K562 (cell line): ENCODE results near the gene ANP32B. TPM values are rescaled to one million over a fixed set of nuclear protein-coding genes. Genes with fewer than 3 reads are reported as not detected.

Source experiments
- CC2D1A ChIP-seq: fragments of 450-650 bp; IDR thresholded peaks from 2 replicates; pipeline ENCODE4 v1.6.1; 2017; ENCODE audit warnings: mild to moderate bottlenecking
- ETS1 ChIP-seq: conservative IDR thresholded peaks from 2 replicates; pipeline ENCODE4 v1.6.1; 2011; ENCODE audit warnings: low read depth, mild to moderate bottlenecking, low read length; ENCODE audit not compliant: control insufficient read depth
- FOXJ2 ChIP-seq: fragments of 200-800 bp; sonication (Bioruptor generic); IDR thresholded peaks from 2 replicates; pipeline ENCODE4 v1.6.1; 2016; ENCODE audit warnings: missing genetic modification characterization, missing compliant biosample characterization
- FOXK2 ChIP-seq, 2 experiments: fragments of 450-650 bp; IDR thresholded peaks in 1 of 2; conservative IDR thresholded peaks in 1 of 2; 2 replicates each; pipeline ENCODE4 v1.6.1; 2016; ENCODE audit warnings: low read depth in 2 of 2, mild to moderate bottlenecking in 1 of 2
- GMEB1 ChIP-seq: fragments of 250-450 bp; sonication (Bioruptor Pico); IDR thresholded peaks from 2 replicates; pipeline ENCODE4 v1.4.0; 2020; ENCODE audit warnings: mild to moderate bottlenecking
- HDAC1 ChIP-seq, 2 experiments: fragments of 450-650 bp; IDR thresholded peaks; 2 replicates each; pipeline ENCODE4 v1.6.1; 2016 to 2017; ENCODE audit warnings: inconsistent platforms in 1 of 2, mild to moderate bottlenecking in 1 of 2, moderate library complexity in 1 of 2
- NCOA1 ChIP-seq: fragments of 450-650 bp; IDR thresholded peaks from 2 replicates; pipeline ENCODE4 v1.6.1; 2016; ENCODE audit warnings: low read depth
- NCOA6 ChIP-seq: fragments of 450-650 bp; IDR thresholded peaks from 2 replicates; pipeline ENCODE4 v1.6.1; 2017; ENCODE audit warnings: mild to moderate bottlenecking
- NFRKB ChIP-seq: fragments of 450-650 bp; IDR thresholded peaks from 2 replicates; pipeline ENCODE4 v1.6.1; 2016; ENCODE audit warnings: low read depth
- RREB1 ChIP-seq: fragments of 250-450 bp; sonication (Bioruptor Pico); IDR thresholded peaks from 2 replicates; pipeline ENCODE4 v1.4.0; 2020
- SIN3A ChIP-seq, 2 experiments: fragments of 150-350 bp in 1 of 2; IDR thresholded peaks; 2 replicates each; pipeline ENCODE4 v1.6.1; 2011 to 2016; ENCODE audit warnings: borderline replicate concordance in 2 of 2, low read depth in 2 of 2, low read length in 2 of 2, mild to moderate bottlenecking in 2 of 2, moderate library complexity in 2 of 2; ENCODE audit not compliant: control insufficient read depth in 1 of 2
- SMARCA5 ChIP-seq: fragments of 450-650 bp; IDR thresholded peaks from 2 replicates; pipeline ENCODE4 v1.6.1; 2016
- TAF9B ChIP-seq: fragments of 450-650 bp; IDR thresholded peaks from 2 replicates; pipeline ENCODE4 v1.6.1; 2018; ENCODE audit warnings: mild to moderate bottlenecking; ENCODE audit not compliant: partially characterized antibody
- TBP ChIP-seq: optimal IDR thresholded peaks from 2 replicates; pipeline ENCODE3; 2011; ENCODE audit warnings: low read depth, low read length, improper control_type of control experiment
- TFAP4 ChIP-seq: sonication (generic); formaldehyde crosslinking; IDR thresholded peaks from 2 replicates; pipeline ENCODE4 v1.8.0; 2022; ENCODE audit warnings: missing genetic modification reagents, mild to moderate bottlenecking, moderate library complexity, borderline replicate concordance
- ZNF239 ChIP-seq: fragments of 250-450 bp; sonication (Bioruptor Pico); IDR thresholded peaks from 2 replicates; pipeline ENCODE4 v1.4.0; 2020; ENCODE audit warnings: mild to moderate bottlenecking
- ZNF316 ChIP-seq: fragments of 450-650 bp; IDR thresholded peaks from 2 replicates; pipeline ENCODE4 v1.6.1; 2016
- polyA plus RNA-seq, 8 experiments: library from polyadenylated mRNA; depleted of rRNA in 4 of 8; stranded (reverse) in 5 of 8; unstranded in 3 of 8; fragments of >200 nt; fragmentation: Nextera tagmentation in 2 of 8; fragmentation: Illumina TruSeq in 1 of 8; extraction: Ambion mirVana in 2 of 8; extraction: Trizol in 1 of 8; gene quantifications; 2 replicates each; pipeline versions ENCODE4 v1.2.1 to v1.2.3, GENCODE V29; 2011 to 2014; ENCODE audit warnings: inconsistent platforms in 1 of 8, missing spikeins in 1 of 8
- total RNA-seq, 7 experiments: library from RNA; depleted of rRNA in 6 of 7; stranded (reverse); fragments of >200 nt in 6 of 7; fragmentation: Illumina TruSeq in 2 of 7; extraction: Trizol in 2 of 7; gene quantifications; 2 replicates each; pipeline versions ENCODE4 v1.2.1 to v1.2.3, GENCODE V29; 2011 to 2021; ENCODE audit warnings: low replicate concordance in 1 of 7

ANP32B gene
- total and polyA plus RNA-seq, 9 of the 15 experiments (the other 6 are each of a cell fraction or from before 2014, with no cell fraction given): 68.9 to 815 (median 141) TPM

- TF ChIP-seq RREB1 (peak; percentile 64; the same call in 1 of the 2 replicates), FOXJ2 (peak; percentile 78), NFRKB (peak; percentile 93), ZNF239 (CRISPR knock-in tag) (peak; percentile 52), TFAP4 (CRISPR knock-in tag) (peak; percentile 81), NCOA6 (peak; percentile 72), NCOA1 (peak; percentile 93), SIN3A (IDR thresholded peaks at IDR 0.05; ENCODE audit: borderline replicate concordance in 2 of 2, control insufficient read depth in 1 of 2, low read depth in 2 of 2, low read length in 2 of 2) (0 out of 4 replicates have a peak, but pooled peaks of 1 of the 2 experiments have one; percentile 49), SMARCA5 (peak; percentile 91), ZNF316 (peak; percentile 66), FOXK2 (conservative IDR thresholded peaks at IDR 0.05 in 1 of 2, IDR thresholded peaks at IDR 0.05 in 1 of 2; ENCODE audit: low read depth in 2 of 2) (peak; percentile 97 to 98), ETS1 (peak; percentile 56; the same call in 1 of the 2 replicates), TBP (peak; percentile 17), HDAC1 (IDR thresholded peaks at IDR 0.05) (peak; percentile 75 to 93), TAF9B (peak; percentile 79), CC2D1A (peak; percentile 98), GMEB1 (CRISPR knock-in tag) (peak; percentile 18; the same call in 1 of the 2 replicates)
Measured at GRCh38 chr9:97960678-97961328, 22.3 kb upstream of the ANP32B start (continued).
